HL-60 (cell line): ENCODE data around the gene PSMC3.

Experiments used
- DNase-seq, 2 experiments: peaks; one replicate each; pipeline ENCODE4 v3.0.0-alpha.2; 2010 to 2020; ENCODE audit warnings: low read depth in 1 of 2, low spot score in 1 of 2
- H3K27ac ChIP-seq: fragments of 250-450 bp; sonication (Bioruptor Pico); replicated peaks from 2 replicates; pipeline ENCODE4 v1.5.1; 2020; ENCODE audit warnings: mild to moderate bottlenecking, moderate library complexity
- H3K27me3 ChIP-seq: fragments of 250-450 bp; sonication (Bioruptor Pico); 2 replicates; pipeline ENCODE4 v1.5.1; 2021; ENCODE audit warnings: mild to moderate bottlenecking, moderate library complexity; ENCODE audit not compliant: insufficient read depth, poor library complexity, severe bottlenecking
- H3K4me3 ChIP-seq: replicated peaks from 2 replicates; pipeline ENCODE4 v1.5.1; 2011; ENCODE audit warnings: mild to moderate bottlenecking, control low read depth, low read length; ENCODE audit not compliant: insufficient read depth
- CTCF ChIP-seq: IDR thresholded peaks from one replicate; pipeline ENCODE4 v1.5.1; 2011; ENCODE audit warnings: low read length, control low read depth, inconsistent platforms; ENCODE audit not compliant: insufficient read depth
- GABPA ChIP-seq: IDR thresholded peaks from 2 replicates; pipeline ENCODE4 v1.6.1; 2012; ENCODE audit warnings: low read depth
- POLR2AphosphoS5 ChIP-seq: IDR thresholded peaks from 2 replicates; pipeline ENCODE4 v1.6.1; 2012; ENCODE audit warnings: low read depth
- REST ChIP-seq: IDR thresholded peaks from 2 replicates; pipeline ENCODE4 v1.6.1; 2012; ENCODE audit warnings: low read depth; ENCODE audit not compliant: insufficient replicate concordance
- SPI1 ChIP-seq: IDR thresholded peaks from 2 replicates; pipeline ENCODE4 v1.6.1; 2012; ENCODE audit warnings: low read depth, mild to moderate bottlenecking, borderline replicate concordance

Gene PSMC3

GRCh38 chr11:47451436-47451835 lies 25.2 kb upstream of the PSMC3 start:
- TF ChIP-seq CTCF = no peak
- no peak for TF ChIP-seq SPI1
- TF ChIP-seq REST = no peak
- TF ChIP-seq GABPA = no peak
- no peak for TF ChIP-seq POLR2AphosphoS5
- DNase-seq = no peak
- H3K27ac ChIP-seq = no peak overlapping the region
- H3K27me3 ChIP-seq = no peaks in the 10 kb centered on the region
- no peak overlapping the region for H3K4me3 ChIP-seq

- no peak for TF ChIP-seq SPI1
- no peak for TF ChIP-seq REST
- no peak for TF ChIP-seq CTCF
- no peak for TF ChIP-seq POLR2AphosphoS5
- no peak for TF ChIP-seq GABPA
- Histone ChIP-seq H3K27me3 (no peaks in the 10 kb centered on the region), H3K27ac (no peak overlapping the region), H3K4me3 (no peak overlapping the region)
- no peak for DNase-seq
These were observed 23.3 kb upstream of the PSMC3 start for GRCh38 chr11:47449541-47449940.

- no peak within 1 kb of the TSS for H3K27ac ChIP-seq
- no peak within 1 kb of the TSS for H3K4me3 ChIP-seq
- no peak for DNase-seq
- no peak for TF ChIP-seq REST
- no peak for TF ChIP-seq POLR2AphosphoS5
- TF ChIP-seq GABPA = no peak
- no peak for TF ChIP-seq SPI1
- TF ChIP-seq CTCF = no peak
- H3K27me3 ChIP-seq = no peaks in the 10 kb centered on the region
These were observed 22.6 kb upstream of the PSMC3 start, which contains the start of gene RAPSN for GRCh38 chr11:47448566-47449427. Gene RAPSN (minus strand): TSS chr11:47449136. CDS start chr11:47448964, 172 bp downstream.
